HEK293 (cell line): ENCODE results near the gene CCDC12.

Experiments used
- ELK4 ChIP-seq: IDR thresholded peaks from 2 replicates; pipeline ENCODE4 v1.6.1; 2011; ENCODE audit warnings: mild to moderate bottlenecking, low read depth, low read length, borderline replicate concordance
- FEZF1 ChIP-seq: fragments of 450-650 bp; formaldehyde crosslinking; IDR thresholded peaks from 2 replicates; pipeline ENCODE4 v1.5.1; 2016; ENCODE audit warnings: missing biosample characterization, missing genetic modification characterization
- GFI1B ChIP-seq: fragments of 450-650 bp; formaldehyde crosslinking; IDR thresholded peaks from 2 replicates; pipeline ENCODE4 v1.5.1; 2016; ENCODE audit warnings: missing biosample characterization, missing genetic modification characterization
- GLI2 ChIP-seq: fragments of 450-650 bp; formaldehyde crosslinking; IDR thresholded peaks from 2 replicates; pipeline ENCODE4; 2017; ENCODE audit warnings: missing biosample characterization, missing genetic modification characterization, low read depth, borderline replicate concordance
- HOXD13 ChIP-seq: sonication (generic); formaldehyde crosslinking; IDR thresholded peaks from 2 replicates; pipeline ENCODE4 v1.8.0; 2022; ENCODE audit warnings: missing genetic modification reagents, borderline replicate concordance
- MYNN ChIP-seq: fragments of 450-650 bp; formaldehyde crosslinking; IDR thresholded peaks from 2 replicates; pipeline ENCODE4 v1.5.1; 2016; ENCODE audit warnings: missing biosample characterization, missing genetic modification characterization, borderline replicate concordance
- MZF1 ChIP-seq: fragments of 450-650 bp; formaldehyde crosslinking; IDR thresholded peaks from 2 replicates; pipeline ENCODE4 v1.5.1; 2017; ENCODE audit warnings: missing biosample characterization, missing genetic modification characterization, borderline replicate concordance
- PRDM10 ChIP-seq: fragments of 450-650 bp; formaldehyde crosslinking; IDR thresholded peaks from 2 replicates; pipeline ENCODE4 v1.5.1; 2016; ENCODE audit warnings: missing biosample characterization, missing genetic modification characterization
- ZBTB1 ChIP-seq: fragments of 450-650 bp; formaldehyde crosslinking; IDR thresholded peaks from 2 replicates; pipeline ENCODE4 v1.5.1; 2016; ENCODE audit warnings: missing biosample characterization, missing genetic modification characterization
- ZBTB11 ChIP-seq: fragments of 450-650 bp; formaldehyde crosslinking; conservative IDR thresholded peaks from 2 replicates; pipeline ENCODE4 v1.5.1; 2016; ENCODE audit warnings: low read depth, missing biosample characterization, missing genetic modification characterization
- ZBTB48 ChIP-seq: fragments of 450-650 bp; formaldehyde crosslinking; IDR thresholded peaks from 2 replicates; pipeline ENCODE4 v1.5.1; 2016; ENCODE audit warnings: missing biosample characterization, missing genetic modification characterization
- ZEB2 ChIP-seq: fragments of 450-650 bp; formaldehyde crosslinking; IDR thresholded peaks from 2 replicates; pipeline ENCODE4 v1.5.1; 2016; ENCODE audit warnings: missing biosample characterization, missing genetic modification characterization
- ZNF114 ChIP-seq: fragments of 450-650 bp; formaldehyde crosslinking; IDR thresholded peaks from 2 replicates; pipeline ENCODE4 v1.5.0; 2017; ENCODE audit warnings: missing biosample characterization, missing genetic modification characterization
- ZNF148 ChIP-seq: fragments of 450-650 bp; formaldehyde crosslinking; IDR thresholded peaks from 2 replicates; pipeline ENCODE4 v1.5.0; 2017; ENCODE audit warnings: missing biosample characterization, missing genetic modification characterization, borderline replicate concordance
- ZNF16 ChIP-seq: fragments of 450-650 bp; formaldehyde crosslinking; IDR thresholded peaks from 2 replicates; pipeline ENCODE4 v1.5.1; 2016; ENCODE audit warnings: low read depth, missing biosample characterization, missing genetic modification characterization
- ZNF175 ChIP-seq: fragments of 450-650 bp; formaldehyde crosslinking; IDR thresholded peaks from 2 replicates; pipeline ENCODE4 v1.5.1; 2016; ENCODE audit warnings: missing biosample characterization, missing genetic modification characterization
- ZNF19 ChIP-seq: fragments of 450-650 bp; formaldehyde crosslinking; IDR thresholded peaks from 2 replicates; pipeline ENCODE4; 2016; ENCODE audit warnings: missing biosample characterization, missing genetic modification characterization, low read depth
- ZNF214 ChIP-seq: fragments of 450-650 bp; formaldehyde crosslinking; IDR thresholded peaks from 2 replicates; pipeline ENCODE4 v1.5.1; 2017; ENCODE audit warnings: missing biosample characterization, mild to moderate bottlenecking, missing genetic modification characterization, borderline replicate concordance
- ZNF26 ChIP-seq: fragments of 450-650 bp; formaldehyde crosslinking; IDR thresholded peaks from 2 replicates; pipeline ENCODE4 v1.5.1; 2016; ENCODE audit warnings: missing biosample characterization, missing genetic modification characterization
- ZNF280C ChIP-seq: fragments of 450-650 bp; formaldehyde crosslinking; IDR thresholded peaks from 2 replicates; pipeline ENCODE4 v1.5.1; 2016; ENCODE audit warnings: missing biosample characterization, missing genetic modification characterization
- ZNF324 ChIP-seq: fragments of 450-650 bp; formaldehyde crosslinking; IDR thresholded peaks from 2 replicates; pipeline ENCODE4 v1.5.1; 2016; ENCODE audit warnings: missing biosample characterization, missing genetic modification characterization
- ZNF544 ChIP-seq: fragments of 450-650 bp; formaldehyde crosslinking; IDR thresholded peaks from 2 replicates; pipeline ENCODE4 v1.5.0; 2017; ENCODE audit warnings: missing biosample characterization, missing genetic modification characterization
- ZNF658 ChIP-seq: fragments of 450-650 bp; formaldehyde crosslinking; IDR thresholded peaks from 2 replicates; pipeline ENCODE4; 2016; ENCODE audit warnings: missing biosample characterization, missing genetic modification characterization
- ZNF701 ChIP-seq: fragments of 450-650 bp; formaldehyde crosslinking; IDR thresholded peaks from 2 replicates; pipeline ENCODE4 v1.5.1; 2016; ENCODE audit warnings: missing biosample characterization, missing genetic modification characterization
- ZNF791 ChIP-seq: fragments of 450-650 bp; formaldehyde crosslinking; IDR thresholded peaks from 2 replicates; pipeline ENCODE4 v1.5.1; 2016; ENCODE audit warnings: missing biosample characterization, missing genetic modification characterization

Gene CCDC12

GRCh38 chr3:46935168-46935858, 41.2 kb downstream of the CCDC12 start (continued):
- TF ChIP-seq PRDM10 (tag by site-specific recombination) = peak; percentile 55
- peak; percentile 76 for TF ChIP-seq ZBTB48 (tag by site-specific recombination)
- TF ChIP-seq ZNF114 (tag by site-specific recombination) = no peak
- TF ChIP-seq ZEB2 (tag by site-specific recombination) = peak; percentile 44; the same call in 1 of the 2 replicates
- no peak for TF ChIP-seq ZNF26 (tag by site-specific recombination)
- no peak for TF ChIP-seq MZF1 (tag by site-specific recombination)
- no peak for TF ChIP-seq ZNF701 (tag by site-specific recombination)
- TF ChIP-seq ZNF658 (tag by site-specific recombination) = no peak
- TF ChIP-seq ELK4 = no peak
- no peak for TF ChIP-seq GLI2 (tag by site-specific recombination)
- TF ChIP-seq ZNF175 (tag by site-specific recombination) = no peak
- no peak for TF ChIP-seq ZNF148 (tag by site-specific recombination)
- no peak for TF ChIP-seq HOXD13 (CRISPR knock-in tag)
- TF ChIP-seq ZNF214 (tag by site-specific recombination) = no peak
- no peak for TF ChIP-seq ZBTB1 (tag by site-specific recombination)
- no peak for TF ChIP-seq MYNN (tag by site-specific recombination)
- 0 out of 2 replicates have a peak, but pooled peaks have one; percentile 31 for TF ChIP-seq ZNF324
- no peak for TF ChIP-seq FEZF1 (tag by site-specific recombination)
- no peak for TF ChIP-seq ZNF791 (tag by site-specific recombination)
- TF ChIP-seq ZNF280C (tag by site-specific recombination) = no peak
- no peak for TF ChIP-seq ZNF544 (tag by site-specific recombination)
- TF ChIP-seq ZBTB11 (tag by site-specific recombination) = no peak
- TF ChIP-seq ZNF19 (tag by site-specific recombination) = no peak
- TF ChIP-seq GFI1B (tag by site-specific recombination) = no peak
- TF ChIP-seq ZNF16 (tag by site-specific recombination) = no peak
